HFFc6 (cell line): ENCODE data around the gene AP1S2. TPM values are rescaled to one million over a fixed set of nuclear protein-coding genes. Genes with fewer than 3 reads are reported as not detected.

Source experiments
- DNase-seq: peaks from one replicate; pipeline ENCODE4 v3.0.0-alpha.2; 2018
- H3K27ac Mint-ChIP-seq: 2 replicates; pipeline ENCODE4 v1.8.0; 2020; ENCODE audit warnings: mild to moderate bottlenecking, mixed read lengths
- H3K27me3 Mint-ChIP-seq: 2 replicates; pipeline ENCODE4 v1.8.0; 2021; ENCODE audit warnings: mild to moderate bottlenecking, moderate library complexity, mixed read lengths; ENCODE audit not compliant: insufficient read depth
- H3K36me3 Mint-ChIP-seq: 2 replicates; pipeline ENCODE4 v1.8.0; 2021; ENCODE audit warnings: low read depth, mixed read lengths
- H3K4me1 Mint-ChIP-seq: 2 replicates; pipeline ENCODE4 v1.8.0; 2020; ENCODE audit warnings: low read depth, mixed read lengths
- H3K4me3 Mint-ChIP-seq: 2 replicates; pipeline ENCODE4 v1.8.0; 2020; ENCODE audit warnings: mild to moderate bottlenecking, moderate library complexity, mixed read lengths
- H3K9me3 Mint-ChIP-seq: 2 replicates; pipeline ENCODE4 v1.8.0; 2020; ENCODE audit warnings: mild to moderate bottlenecking, mixed read lengths
- total RNA-seq, 6 experiments: library from RNA; stranded (reverse); fragmentation: NEBNext Ultra II Directional; extraction: Animal tissue kit (Norgen Biotek cat#: 25700); gene quantifications; 2 replicates in 1 of 6; 3 replicates in 5 of 6; pipeline ENCODE4 v1.2.3, GENCODE V29; 2021
- TF ChIP-seq, protein P1 (sequence below): fragments of 200-600 bp; sonication (generic); IDR thresholded peaks from 2 replicates; pipeline ENCODE4 v1.5.0; 2021; ENCODE audit warnings: antibody characterized with exemption, mild to moderate bottlenecking

AP1S2 gene
- total RNA-seq, 6 experiments from 2014 or later, result 18.5 to 23.0 (median 20.7) TPM

DNA sequence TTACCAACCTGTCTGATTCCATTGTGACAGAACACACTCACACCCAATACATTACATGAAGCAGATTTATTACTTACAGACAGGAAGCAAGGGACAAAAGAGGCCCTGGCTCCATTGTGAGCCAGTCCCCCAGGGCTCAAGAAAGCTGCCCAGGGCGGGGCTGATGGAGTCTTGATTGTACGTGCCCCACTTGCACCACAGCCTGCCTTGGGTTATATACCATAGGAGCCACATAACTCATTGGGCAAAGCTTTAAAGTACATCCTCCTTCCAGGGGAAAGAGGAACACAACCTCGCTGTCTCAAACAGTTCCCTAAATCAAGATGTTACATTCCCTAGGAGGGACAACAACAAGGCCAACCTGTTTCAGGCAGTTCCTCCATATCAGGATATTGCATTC, 67.7 kb downstream of the AP1S2 start:
- Mint-ChIP-seq H3K4me1 (no peaks in the 10 kb centered on the region; the same call in 1 of the 2 replicates), H3K36me3 (peaks cover 10% of the 10 kb centered on the region; the same call in 1 of the 2 replicates), H3K27ac (no peak overlapping the region), H3K27me3 (no peaks in the 10 kb centered on the region), H3K9me3 (no peaks in the 10 kb centered on the region), H3K4me3 (no peak overlapping the region)
- DNase-seq, result no peak
- TF ChIP-seq, protein P1, sequence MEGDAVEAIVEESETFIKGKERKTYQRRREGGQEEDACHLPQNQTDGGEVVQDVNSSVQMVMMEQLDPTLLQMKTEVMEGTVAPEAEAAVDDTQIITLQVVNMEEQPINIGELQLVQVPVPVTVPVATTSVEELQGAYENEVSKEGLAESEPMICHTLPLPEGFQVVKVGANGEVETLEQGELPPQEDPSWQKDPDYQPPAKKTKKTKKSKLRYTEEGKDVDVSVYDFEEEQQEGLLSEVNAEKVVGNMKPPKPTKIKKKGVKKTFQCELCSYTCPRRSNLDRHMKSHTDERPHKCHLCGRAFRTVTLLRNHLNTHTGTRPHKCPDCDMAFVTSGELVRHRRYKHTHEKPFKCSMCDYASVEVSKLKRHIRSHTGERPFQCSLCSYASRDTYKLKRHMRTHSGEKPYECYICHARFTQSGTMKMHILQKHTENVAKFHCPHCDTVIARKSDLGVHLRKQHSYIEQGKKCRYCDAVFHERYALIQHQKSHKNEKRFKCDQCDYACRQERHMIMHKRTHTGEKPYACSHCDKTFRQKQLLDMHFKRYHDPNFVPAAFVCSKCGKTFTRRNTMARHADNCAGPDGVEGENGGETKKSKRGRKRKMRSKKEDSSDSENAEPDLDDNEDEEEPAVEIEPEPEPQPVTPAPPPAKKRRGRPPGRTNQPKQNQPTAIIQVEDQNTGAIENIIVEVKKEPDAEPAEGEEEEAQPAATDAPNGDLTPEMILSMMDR, result no peak

DNA sequence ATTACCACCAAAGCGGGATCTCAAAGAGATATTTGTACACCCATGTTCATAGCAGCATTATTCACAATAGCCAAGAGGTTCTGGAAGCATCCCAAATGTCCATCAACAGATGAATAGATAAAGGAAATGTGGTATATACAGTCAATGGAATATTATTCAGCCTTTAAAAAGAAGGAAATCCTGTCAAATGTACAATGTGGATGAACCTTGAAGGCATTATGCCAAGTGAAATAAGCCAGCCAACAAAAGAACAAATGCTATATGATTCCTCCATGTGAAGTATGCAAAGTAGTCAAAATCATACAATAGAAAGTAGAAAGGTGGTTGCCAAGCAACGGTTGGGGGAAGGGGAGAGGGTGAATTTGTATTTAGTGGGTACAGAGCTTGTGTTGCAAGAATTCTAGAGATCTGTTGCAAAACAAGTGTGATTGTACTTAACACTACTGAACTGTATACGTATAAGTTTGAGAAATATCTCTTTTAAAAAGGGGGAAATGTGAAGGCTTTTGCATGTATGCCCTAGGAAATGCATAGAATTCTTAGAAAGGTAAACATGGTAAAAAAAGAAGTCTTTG, 69.3 kb downstream of the AP1S2 start:
- DNase-seq, result no peak
- Mint-ChIP-seq H3K27ac (no peak overlapping the region), H3K36me3 (peaks cover 10% of the 10 kb centered on the region; the same call in 1 of the 2 replicates), H3K27me3 (peaks cover 2% of the 10 kb centered on the region; the same call in 1 of the 2 replicates), H3K4me1 (no peaks in the 10 kb centered on the region; the same call in 1 of the 2 replicates), H3K9me3 (no peaks in the 10 kb centered on the region), H3K4me3 (no peak overlapping the region)
- TF ChIP-seq, protein P1, result no peak

DNA sequence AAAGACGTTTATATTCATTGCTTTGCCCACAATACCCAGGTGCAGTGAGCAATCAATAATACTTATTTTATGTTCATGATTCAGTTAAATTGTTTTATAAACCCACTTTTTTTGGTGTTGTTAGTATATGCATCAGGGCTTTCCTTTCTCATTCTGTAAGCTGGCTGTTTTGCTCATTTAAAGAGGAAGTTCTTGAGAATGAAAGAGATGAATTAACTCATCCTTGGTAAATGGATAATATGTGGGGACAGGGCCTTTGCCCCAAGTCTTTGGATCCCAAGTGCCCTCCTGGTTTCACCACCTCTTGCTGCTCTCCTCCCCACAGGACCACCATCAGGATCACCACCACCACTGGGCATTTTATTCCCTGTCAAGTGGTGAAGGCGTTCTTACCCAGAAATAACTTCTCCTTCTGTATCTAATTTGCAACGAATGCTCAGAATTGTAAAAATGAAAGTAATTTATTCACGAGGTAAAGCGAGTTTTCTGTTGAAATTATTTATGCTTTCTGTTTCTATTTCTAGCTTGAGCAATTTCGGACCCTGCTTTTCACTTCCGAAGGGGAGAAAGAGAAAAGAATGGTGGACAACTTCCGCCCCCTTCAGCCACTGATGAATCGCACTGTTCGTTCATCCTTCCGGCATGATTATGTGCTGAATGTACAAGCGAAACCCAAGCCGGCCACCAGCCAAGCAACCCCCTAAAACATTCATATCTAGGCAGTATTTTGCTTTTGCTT, 72.5 kb downstream of the AP1S2 start:
- peaks cover 2% of the 10 kb centered on the region; the same call in 1 of the 2 replicates for H3K27me3 Mint-ChIP-seq
- no peaks in the 10 kb centered on the region for H3K9me3 Mint-ChIP-seq
- TF ChIP-seq, protein P1, result no peak
- no peaks in the 10 kb centered on the region; the same call in 1 of the 2 replicates for H3K4me1 Mint-ChIP-seq
- DNase-seq, result no peak
- H3K36me3 Mint-ChIP-seq, result peaks cover 10% of the 10 kb centered on the region; the same call in 1 of the 2 replicates
- H3K4me3 Mint-ChIP-seq, result no peak overlapping the region; the same call in 1 of the 2 replicates
- no peak overlapping the region for H3K27ac Mint-ChIP-seq

Other genes with a start within 250 kb of the AP1S2 start
- gene CLTRN, start 190.0 kb downstream of the AP1S2 start, total RNA-seq, result under 1 TPM in 3 of 6 experiments, not detected in 3; 0.13 to 0.28 (median 0.17) TPM
- gene CA5B, start 116.5 kb downstream of the AP1S2 start, total RNA-seq, result 1 to 10 TPM; 5.1 to 9.1 (median 7.1) TPM
- 1 to 10 TPM; 5.1 to 7.0 (median 5.6) TPM for gene ZRSR2, start 64.3 kb downstream of the AP1S2 start, total RNA-seq